Activated B cell treated with CpG ODN at 0.5 μM for 24 hours (primary cell): ENCODE data around the gene HSBP1L1. TPM values are rescaled to one million over a fixed set of nuclear protein-coding genes. Genes with fewer than 3 reads are reported as not detected.

Experiments
- ATAC-seq: fragments of 200-7000 bp; cut with Tn5 transposase; one replicate; pipeline ENCODE4 v1.10.0; 2021; ENCODE audit warnings: low read depth, mild to moderate bottlenecking, moderate library complexity
- CTCF ChIA-PET: fragments of 350-600 bp; sonication (Branson Sonifier 250); formaldehyde crosslinking; loops from one replicate; lab custom pipeline; 2021; ENCODE audit warnings: antibody characterized with exemption; lab: Charles Lee
- POLR2A ChIA-PET: fragments of 350-600 bp; sonication (Branson Sonifier 250); formaldehyde crosslinking; loops from one replicate; lab custom pipeline; 2021; ENCODE audit warnings: antibody characterized with exemption; lab: Charles Lee
- DNase-seq: peaks from one replicate; pipeline ENCODE4 v3.0.0; 2022
- H3K27ac Mint-ChIP-seq: one replicate; pipeline ENCODE4 v1.8.0; 2020; ENCODE audit warnings: mixed read lengths
- H3K27me3 Mint-ChIP-seq: one replicate; pipeline ENCODE4 v1.8.0; 2021; ENCODE audit warnings: mixed read lengths
- H3K36me3 Mint-ChIP-seq: one replicate; pipeline ENCODE4 v1.8.0; 2021; ENCODE audit warnings: low read depth, mixed read lengths
- H3K4me1 Mint-ChIP-seq: one replicate; pipeline ENCODE4 v1.8.0; 2021; ENCODE audit warnings: mixed read lengths
- H3K4me3 Mint-ChIP-seq: one replicate; pipeline ENCODE4 v1.8.0; 2020; ENCODE audit warnings: mild to moderate bottlenecking, mixed read lengths
- H3K9me3 Mint-ChIP-seq: one replicate; pipeline ENCODE4 v1.8.0; 2020; ENCODE audit warnings: mixed read lengths
- CTCF ChIP-seq: fragments of 200-600 bp; IDR thresholded peaks from one replicate; pipeline ENCODE4 v1.8.0; 2022; ENCODE audit warnings: antibody characterized with exemption, mild to moderate bottlenecking
- intact Hi-C: fragments of 100-400 bp; cut with micrococcal nuclease; formaldehyde crosslinking; loops from one replicate; pipeline ENCODE4 v1.15.1; 2024
- total RNA-seq: library from RNA; stranded (reverse); gene quantifications from 2 replicates; pipeline ENCODE4 v1.2.3, GENCODE V29; 2022

The HSBP1L1 gene
- total RNA-seq, 1 donor from 2014 or later: 2.5 TPM

- POLR2A ChIA-PET: interaction anchor here (1.4 kb wide), 1 partner anchor 10 kb away, joined by 5 read pairs; the partner anchor contains the start of gene SLC66A2
- no peak for ATAC-seq
- intact Hi-C loops: no loop called here
- Mint-ChIP-seq H3K36me3 (peaks cover 76% of the 10 kb centered on the region), H3K4me3 (no peak overlapping the region), H3K27ac (no peak overlapping the region), H3K9me3 (no peaks in the 10 kb centered on the region), H3K4me1 (peaks cover 24% of the 10 kb centered on the region), H3K27me3 (no peaks in the 10 kb centered on the region)
- DNase-seq: peak; percentile 7
- no peak for TF ChIP-seq CTCF
- CTCF ChIA-PET: no interaction called here
Observed at GRCh38 chr18:79941473-79942119, 22.8 kb upstream of the HSBP1L1 start.

- H3K4me1 Mint-ChIP-seq: peaks cover 29% of the 10 kb centered on the region
- POLR2A ChIA-PET: no interaction called here
- H3K27me3 Mint-ChIP-seq: no peaks in the 10 kb centered on the region
- H3K27ac Mint-ChIP-seq: no peak overlapping the region
- no peak for ATAC-seq
- CTCF ChIA-PET: no interaction called here
- no peaks in the 10 kb centered on the region for H3K9me3 Mint-ChIP-seq
- intact Hi-C loops: no loop called here
- H3K4me3 Mint-ChIP-seq: no peak overlapping the region
- no peak for TF ChIP-seq CTCF
- H3K36me3 Mint-ChIP-seq: peaks cover 73% of the 10 kb centered on the region
- DNase-seq: no peak
Observed at GRCh38 chr18:79942211-79942610, 22.2 kb upstream of the HSBP1L1 start.

- Mint-ChIP-seq H3K27ac (peak overlapping the region; percentile 25), H3K36me3 (peaks cover 67% of the 10 kb centered on the region), H3K4me1 (peaks cover 33% of the 10 kb centered on the region), H3K9me3 (no peaks in the 10 kb centered on the region), H3K27me3 (no peaks in the 10 kb centered on the region), H3K4me3 (no peak overlapping the region)
- intact Hi-C loops: no loop called here
- DNase-seq: no peak
- CTCF ChIA-PET: no interaction called here
- POLR2A ChIA-PET: no interaction called here
- no peak for TF ChIP-seq CTCF
- ATAC-seq: no peak
Observed at GRCh38 chr18:79942786-79943607, 21.4 kb upstream of the HSBP1L1 start.

- no peak for ATAC-seq
- ChIA-PET CTCF (no interaction called here), POLR2A (no interaction called here)
- Mint-ChIP-seq H3K9me3 (no peaks in the 10 kb centered on the region), H3K36me3 (peaks cover 66% of the 10 kb centered on the region), H3K4me3 (no peak overlapping the region), H3K4me1 (peaks cover 37% of the 10 kb centered on the region), H3K27ac (no peak overlapping the region), H3K27me3 (no peaks in the 10 kb centered on the region)
- intact Hi-C loops: no loop called here
- DNase-seq: no peak
- TF ChIP-seq CTCF: no peak
Observed at GRCh38 chr18:79943608-79944125, 20.8 kb upstream of the HSBP1L1 start.

- Mint-ChIP-seq H3K4me1 (peaks cover 43% of the 10 kb centered on the region), H3K36me3 (peaks cover 65% of the 10 kb centered on the region), H3K27ac (peak overlapping the region; percentile 50), H3K27me3 (no peaks in the 10 kb centered on the region), H3K9me3 (no peaks in the 10 kb centered on the region), H3K4me3 (no peak overlapping the region)
- ChIA-PET CTCF (no interaction called here), POLR2A (no interaction called here)
- TF ChIP-seq CTCF: no peak
- DNase-seq (no peak), ATAC-seq (no peak)
- intact Hi-C loops: no loop called here
Observed at GRCh38 chr18:79944126-79944731, 20.2 kb upstream of the HSBP1L1 start.
